Right atrium auricular region (tissue), 2 donors: ENCODE data around the gene PDXK. TPM values are rescaled to one million over a fixed set of nuclear protein-coding genes. Genes with fewer than 3 reads are reported as not detected.
A peak's percentile ranks its signal among the peaks of the same experiment; 100 is the strongest.

Source experiments
- DNase-seq: peaks from one replicate; pipeline ENCODE4 v3.0.0-alpha.2; 2019; ENCODE audit warnings: low spot score
- H3K27ac ChIP-seq, 2 donors: fragments of 200-600 bp; sonication (generic); 1 replicate in 1 of 2; 2 replicates in 1 of 2; pipeline ENCODE4 v1.5.1; 2016 to 2019
- H3K27me3 ChIP-seq, 2 donors: fragments of 200-600 bp; sonication (generic); one replicate each; pipeline versions ENCODE4 v1.5.1 to v1.6.0; 2017 to 2019
- H3K36me3 ChIP-seq: fragments of 200-600 bp; sonication (generic); one replicate; pipeline ENCODE4 v1.5.1; 2016
- H3K4me1 ChIP-seq, 2 donors: fragments of 200-600 bp; sonication (generic); one replicate each; pipeline versions ENCODE4 v1.5.1 to v1.6.0; 2017 to 2019
- H3K4me3 ChIP-seq, 2 donors: fragments of 200-600 bp; sonication (generic); 1 replicate in 1 of 2; 2 replicates in 1 of 2; pipeline ENCODE4 v1.5.1; 2017 to 2019; ENCODE audit warnings: mild to moderate bottlenecking in 1 of 2, moderate library complexity in 1 of 2
- H3K9me3 ChIP-seq, 2 donors: fragments of 200-600 bp; sonication (generic); one replicate each; pipeline ENCODE4 v1.5.1; 2019
- CTCF ChIP-seq, 2 donors: fragments of 200-600 bp; sonication (generic); IDR thresholded peaks; one replicate each; pipeline ENCODE4 v1.5.1; 2019; ENCODE audit warnings: antibody characterized with exemption in 2 of 2
- total RNA-seq, 2 donors: library from RNA; depleted of rRNA; stranded (reverse); fragments of >200 nt; gene quantifications; one replicate each; pipeline ENCODE4 v1.1.0, GENCODE V29; 2016

Gene PDXK
- total RNA-seq, 2 donors from 2014 or later: 29.1 to 45.7 TPM

GRCh38 chr21:43786300-43786806, 67.4 kb downstream of the PDXK start:
- no peaks in the 10 kb centered on the region for H3K27me3 ChIP-seq
- peaks cover 0 to 15% of the 10 kb centered on the region in 2 donors for H3K4me1 ChIP-seq
- no peak overlapping the region for H3K4me3 ChIP-seq
- no peaks in the 10 kb centered on the region for H3K9me3 ChIP-seq
- H3K36me3 ChIP-seq: peaks cover 1% of the 10 kb centered on the region
- DNase-seq: no peak
- H3K27ac ChIP-seq: no peak overlapping the region
- no peak for TF ChIP-seq CTCF (IDR thresholded peaks at IDR 0.05)

DNA sequence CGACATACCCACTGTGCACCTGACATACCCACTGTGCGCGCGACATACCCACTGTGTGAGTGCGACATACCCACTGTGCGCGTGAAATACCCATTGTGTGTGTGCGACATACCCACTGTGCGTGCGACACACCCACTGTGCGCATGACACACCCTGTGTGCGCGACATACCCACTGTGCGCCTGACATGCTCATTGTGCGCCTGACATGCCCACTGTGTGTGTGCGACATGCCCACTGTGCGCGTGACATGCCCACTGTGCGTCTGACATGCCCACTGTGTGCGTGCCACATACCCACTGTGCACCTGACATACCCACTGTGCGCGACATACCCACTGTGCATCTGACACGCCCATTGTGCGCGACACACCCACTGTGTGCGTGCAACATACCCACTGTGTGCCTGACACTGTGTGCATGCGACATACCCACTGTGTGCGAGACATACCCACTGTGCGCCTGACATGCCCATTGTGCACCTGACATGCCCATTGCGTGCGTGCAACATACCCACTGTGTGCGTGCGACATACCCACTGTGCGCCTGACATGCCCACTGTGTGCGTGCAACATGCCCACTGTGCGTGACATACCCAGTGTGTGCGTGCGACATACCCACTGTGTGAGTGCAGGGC, 68.0 kb downstream of the PDXK start:
- no peak for DNase-seq
- Histone ChIP-seq H3K27ac (no peak overlapping the region), H3K4me3 (no peak overlapping the region), H3K9me3 (no peaks in the 10 kb centered on the region), H3K36me3 (peaks cover 7% of the 10 kb centered on the region), H3K4me1 (peaks cover 0 to 15% of the 10 kb centered on the region in 2 donors), H3K27me3 (no peaks in the 10 kb centered on the region)
- no peak for TF ChIP-seq CTCF (IDR thresholded peaks at IDR 0.05)

DNA sequence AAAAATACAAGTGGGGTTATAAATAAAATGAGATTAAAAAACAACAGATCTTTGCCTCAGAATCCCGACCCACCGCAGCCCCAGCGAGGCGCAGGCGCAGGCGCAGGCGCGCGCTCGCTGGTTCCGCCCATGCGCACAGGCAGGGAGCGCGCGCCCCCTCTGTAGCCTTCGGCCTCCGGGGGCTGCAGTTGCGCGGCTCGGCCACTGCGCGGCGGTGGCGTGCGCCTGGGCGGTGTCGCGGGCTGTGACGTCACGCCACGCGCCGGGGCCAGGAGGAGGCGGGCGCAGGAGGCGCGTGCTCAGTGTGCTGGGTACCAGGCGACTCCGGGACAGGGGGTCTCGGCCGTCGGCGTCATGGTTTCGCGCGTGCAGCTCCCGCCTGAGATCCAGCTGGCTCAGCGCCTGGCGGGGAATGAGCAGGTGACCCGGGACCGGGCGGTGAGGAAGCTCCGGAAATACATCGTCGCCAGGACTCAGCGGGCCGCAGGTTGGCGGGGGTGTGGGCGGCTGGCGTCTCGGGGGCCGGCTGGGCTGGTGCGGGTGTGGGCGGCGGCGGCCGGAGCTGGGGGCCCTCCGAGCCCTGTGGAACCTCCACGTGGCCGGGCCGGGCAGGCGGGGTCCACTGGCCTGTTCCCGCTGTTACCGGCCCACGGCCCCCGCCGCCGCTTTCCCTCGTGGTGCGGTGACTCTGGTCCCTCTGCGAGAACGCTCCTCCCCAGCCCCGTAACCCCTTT, 70.5 kb downstream of the PDXK start, which contains the start of gene RRP1:
Gene RRP1 (plus strand): TSS at position 302 of the 734 bp plus-strand sequence. CDS start 53 bp downstream, at position 355.
- H3K4me3 ChIP-seq: peak within 1 kb of the TSS; percentile 73 to 88
- peak; percentile 88 for DNase-seq
- no peaks in the 10 kb centered on the region for H3K9me3 ChIP-seq
- peaks cover 0 to 15% of the 10 kb centered on the region in 2 donors for H3K4me1 ChIP-seq
- peak within 1 kb of the TSS; percentile 90 to 96 for H3K27ac ChIP-seq
- H3K27me3 ChIP-seq: no peaks in the 10 kb centered on the region
- peak; percentile 100 for TF ChIP-seq CTCF (IDR thresholded peaks at IDR 0.05)
- peaks cover 32% of the 10 kb centered on the region for H3K36me3 ChIP-seq

GRCh38 chr21:43790010-43790524, 71.1 kb downstream of the PDXK start:
- no peak for TF ChIP-seq CTCF (IDR thresholded peaks at IDR 0.05)
- peaks cover 39% of the 10 kb centered on the region for H3K36me3 ChIP-seq
- peak overlapping the region; percentile 73 to 88 for H3K4me3 ChIP-seq
- no peaks in the 10 kb centered on the region for H3K27me3 ChIP-seq
- peak overlapping the region; percentile 90 to 96 for H3K27ac ChIP-seq
- peaks cover 0 to 15% of the 10 kb centered on the region in 2 donors for H3K4me1 ChIP-seq
- no peaks in the 10 kb centered on the region for H3K9me3 ChIP-seq
- DNase-seq: no peak

GRCh38 chr21:43792406-43792805, 73.5 kb downstream of the PDXK start:
- no peak for TF ChIP-seq CTCF (IDR thresholded peaks at IDR 0.05)
- peaks cover 61% of the 10 kb centered on the region for H3K36me3 ChIP-seq
- H3K27ac ChIP-seq: no peak overlapping the region
- no peaks in the 10 kb centered on the region for H3K9me3 ChIP-seq
- H3K4me3 ChIP-seq: no peak overlapping the region
- H3K27me3 ChIP-seq: no peaks in the 10 kb centered on the region
- no peak for DNase-seq
- peaks cover 0 to 15% of the 10 kb centered on the region in 2 donors for H3K4me1 ChIP-seq
